GM21786 (cell line): Measurements from ENCODE around the gene CDK8.

Source experiments
- ATAC-seq: cut with Tn5 transposase; IDR thresholded peaks from one replicate; pipeline ENCODE4 v1.9.1; 2021; ENCODE audit not compliant: unreplicated experiment

The CDK8 gene

GRCh38 chr13:26379831-26380230 lies 125.9 kb downstream of the CDK8 start:
- no peak for ATAC-seq

- no peak for ATAC-seq
Measured at GRCh38 chr13:26380930-26381329, 127.0 kb downstream of the CDK8 start.

- no peak for ATAC-seq
Measured at GRCh38 chr13:26382366-26382765, 128.4 kb downstream of the CDK8 start.

- ATAC-seq, result no peak
Measured at GRCh38 chr13:26382835-26383234, 128.9 kb downstream of the CDK8 start.

- ATAC-seq, result no peak
Measured at GRCh38 chr13:26384587-26384986, 130.7 kb downstream of the CDK8 start.

DNA sequence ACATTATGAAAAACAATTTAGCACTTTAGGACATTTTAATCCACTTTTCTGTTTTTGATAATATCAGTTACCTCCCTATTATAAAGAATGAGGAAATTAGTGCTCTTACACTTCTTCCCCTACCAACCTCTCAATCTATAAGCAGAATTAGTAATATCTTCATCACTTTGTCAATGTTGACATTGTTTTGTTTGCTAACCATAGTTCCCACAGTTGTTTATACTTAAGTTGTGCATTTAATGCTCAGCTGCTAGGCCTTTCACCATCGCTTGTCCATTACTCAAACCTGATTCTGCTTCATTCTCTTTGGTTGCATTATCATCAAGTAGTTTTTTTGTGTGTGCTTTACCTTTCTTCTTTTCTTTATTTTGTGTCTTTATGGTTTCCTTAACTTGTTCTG lies 132.1 kb downstream of the CDK8 start:
- ATAC-seq, result no peak

- ATAC-seq, result no peak
Measured at GRCh38 chr13:26390203-26390602, 136.3 kb downstream of the CDK8 start.

GRCh38 chr13:26400545-26400944 lies 146.6 kb downstream of the CDK8 start:
- ATAC-seq, result no peak

- no peak for ATAC-seq
Measured at GRCh38 chr13:26401069-26401468, 147.1 kb downstream of the CDK8 start.

- ATAC-seq, result no peak
Measured at GRCh38 chr13:26401578-26402021, 147.7 kb downstream of the CDK8 start.

DNA sequence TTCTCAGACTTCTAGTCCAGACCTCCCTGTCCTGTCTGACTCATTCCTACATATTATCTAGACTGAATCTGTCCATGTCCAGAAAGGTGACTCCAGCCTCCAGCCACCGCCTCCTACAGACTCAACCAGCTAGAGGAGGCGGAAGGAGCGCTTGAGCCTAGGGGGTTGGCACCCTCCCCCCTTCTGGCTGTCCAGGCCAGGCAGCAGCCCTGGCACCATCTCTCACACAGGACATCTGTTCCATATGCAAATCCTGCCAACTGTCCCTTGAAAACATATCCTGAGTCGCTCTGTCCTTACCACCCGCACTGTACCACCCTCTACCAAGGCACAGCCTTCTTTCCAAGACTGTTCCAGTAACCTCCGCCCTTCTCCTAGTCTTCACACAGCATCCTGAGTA lies 152.9 kb downstream of the CDK8 start:
- ATAC-seq, result no peak

- no peak for ATAC-seq
Measured at GRCh38 chr13:26411206-26411605, 157.3 kb downstream of the CDK8 start.

GRCh38 chr13:26412263-26412662 lies 158.3 kb downstream of the CDK8 start:
- no peak for ATAC-seq

GRCh38 chr13:26412936-26413716 lies 159.2 kb downstream of the CDK8 start:
- ATAC-seq, result no peak

- no peak for ATAC-seq
Measured at GRCh38 chr13:26420282-26420960, 166.5 kb downstream of the CDK8 start.

DNA sequence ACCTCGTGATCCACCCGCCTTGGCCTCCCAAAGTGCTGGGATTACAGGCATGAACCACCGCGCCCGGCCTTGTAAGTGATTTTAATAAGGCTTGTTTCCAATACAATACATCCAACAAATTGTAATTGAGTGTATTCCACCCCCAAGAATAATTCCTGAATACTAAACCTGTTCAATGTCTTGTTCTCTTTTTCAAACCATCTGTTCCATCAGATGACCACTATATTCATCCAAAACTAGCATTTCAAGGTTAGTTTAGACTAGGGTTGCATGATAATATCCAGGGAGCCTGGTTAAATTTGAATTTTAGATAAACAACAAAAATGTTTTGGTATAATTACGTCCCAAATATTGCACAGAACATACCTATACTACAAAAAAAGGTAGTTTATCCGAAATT lies 168.1 kb downstream of the CDK8 start:
- no peak for ATAC-seq

GRCh38 chr13:26423629-26424028 lies 169.7 kb downstream of the CDK8 start:
- no peak for ATAC-seq

DNA sequence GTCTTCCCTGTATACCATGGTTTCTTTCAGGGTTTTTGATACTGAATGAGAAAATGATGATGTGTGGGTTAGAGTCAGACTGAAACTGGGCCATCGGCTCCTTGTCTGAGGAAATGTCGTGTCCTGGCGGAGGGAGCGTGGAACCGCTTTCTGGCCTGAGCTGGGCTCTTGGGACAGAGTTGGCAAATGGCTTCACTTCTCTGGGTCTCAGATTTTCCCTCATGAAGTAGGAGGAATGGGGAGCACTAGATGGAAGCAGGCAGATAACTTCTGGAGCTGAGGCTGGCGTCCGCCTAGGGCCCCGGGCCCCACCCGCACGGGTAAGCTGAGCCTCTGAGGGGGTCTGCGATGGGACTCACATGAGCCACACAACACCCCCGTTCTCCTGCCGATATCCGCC lies 170.3 kb downstream of the CDK8 start:
- no peak for ATAC-seq

DNA sequence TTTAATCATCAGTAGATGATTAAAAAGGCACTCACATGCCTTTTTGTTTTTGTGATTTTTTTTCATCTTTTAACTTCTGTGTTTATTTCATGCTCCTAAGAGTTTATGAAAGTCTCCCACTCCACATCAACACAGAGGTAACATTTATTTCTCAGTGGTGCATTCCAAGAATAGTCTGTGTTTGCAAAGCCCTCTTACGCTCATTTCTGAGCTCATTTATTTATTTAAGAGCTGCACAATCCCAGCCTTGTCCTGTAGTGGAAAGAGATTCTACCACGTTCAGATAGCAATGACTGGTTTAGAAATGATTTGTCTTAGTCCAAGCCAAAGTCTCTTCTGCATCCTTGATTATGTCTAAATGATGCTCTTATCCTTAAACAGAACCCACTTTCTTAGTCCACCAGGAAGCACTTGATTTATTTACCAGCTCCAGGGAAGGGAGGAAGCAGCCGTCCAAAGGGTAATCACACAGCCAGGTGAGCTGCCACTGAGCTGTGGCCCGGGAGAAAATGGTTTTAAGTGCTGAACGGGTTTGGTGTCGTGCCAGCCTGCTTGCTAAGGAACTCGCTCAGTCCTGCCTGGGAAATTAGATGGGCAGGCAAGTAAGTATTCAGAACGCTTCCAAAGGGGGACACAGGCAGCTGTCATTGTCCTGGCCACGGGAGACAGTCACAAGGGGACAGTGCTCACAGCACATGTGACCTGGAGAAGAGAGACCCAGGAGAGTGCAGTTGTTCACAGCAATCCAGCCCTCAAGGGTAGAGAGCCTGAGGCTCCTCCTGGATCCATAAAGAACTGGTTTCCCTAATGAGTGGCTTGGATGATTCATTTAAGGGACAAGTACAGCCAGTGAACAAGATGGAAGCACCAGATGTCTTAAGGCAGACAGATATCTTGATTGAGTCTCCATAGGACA lies 171.8 kb downstream of the CDK8 start:
- no peak for ATAC-seq

GRCh38 chr13:26433776-26434175 lies 179.8 kb downstream of the CDK8 start:
- ATAC-seq, result no peak

GRCh38 chr13:26435171-26435570 lies 181.2 kb downstream of the CDK8 start:
- ATAC-seq, result no peak
